Activated T-cell treated with anti-CD3 and anti-CD28 coated beads, Interleukin-2, amount 50 U/mL, for 24 hours (primary cell): ENCODE measurements around the gene PRCD.
A peak's percentile ranks its signal among the peaks of the same experiment; 100 is the strongest.
"Not testable (repeated sequence)": the region's sequence is repeated elsewhere in the genome, so short reads cannot be mapped to it uniquely, and the experiment has no call there.

Experiments
- DNase-seq: peaks from one replicate; pipeline ENCODE4 v3.0.0-alpha.2; 2020
- H3K27ac Mint-ChIP-seq: 2 replicates; pipeline ENCODE4 v1.8.0; 2020; ENCODE audit warnings: mild to moderate bottlenecking, mixed read lengths
- H3K27me3 Mint-ChIP-seq: 2 replicates; pipeline ENCODE4 v1.8.0; 2020; ENCODE audit warnings: mixed read lengths
- H3K36me3 Mint-ChIP-seq: 2 replicates; pipeline ENCODE4 v1.8.0; 2020; ENCODE audit warnings: low read depth, mixed read lengths
- H3K4me1 Mint-ChIP-seq: 2 replicates; pipeline ENCODE4 v1.8.0; 2020; ENCODE audit warnings: low read depth, mixed read lengths
- H3K4me3 Mint-ChIP-seq: 2 replicates; pipeline ENCODE4 v1.8.0; 2020; ENCODE audit warnings: mild to moderate bottlenecking, moderate library complexity, mixed read lengths
- H3K9me3 Mint-ChIP-seq: 2 replicates; pipeline ENCODE4 v1.8.0; 2020; ENCODE audit warnings: mixed read lengths

The PRCD gene

DNA sequence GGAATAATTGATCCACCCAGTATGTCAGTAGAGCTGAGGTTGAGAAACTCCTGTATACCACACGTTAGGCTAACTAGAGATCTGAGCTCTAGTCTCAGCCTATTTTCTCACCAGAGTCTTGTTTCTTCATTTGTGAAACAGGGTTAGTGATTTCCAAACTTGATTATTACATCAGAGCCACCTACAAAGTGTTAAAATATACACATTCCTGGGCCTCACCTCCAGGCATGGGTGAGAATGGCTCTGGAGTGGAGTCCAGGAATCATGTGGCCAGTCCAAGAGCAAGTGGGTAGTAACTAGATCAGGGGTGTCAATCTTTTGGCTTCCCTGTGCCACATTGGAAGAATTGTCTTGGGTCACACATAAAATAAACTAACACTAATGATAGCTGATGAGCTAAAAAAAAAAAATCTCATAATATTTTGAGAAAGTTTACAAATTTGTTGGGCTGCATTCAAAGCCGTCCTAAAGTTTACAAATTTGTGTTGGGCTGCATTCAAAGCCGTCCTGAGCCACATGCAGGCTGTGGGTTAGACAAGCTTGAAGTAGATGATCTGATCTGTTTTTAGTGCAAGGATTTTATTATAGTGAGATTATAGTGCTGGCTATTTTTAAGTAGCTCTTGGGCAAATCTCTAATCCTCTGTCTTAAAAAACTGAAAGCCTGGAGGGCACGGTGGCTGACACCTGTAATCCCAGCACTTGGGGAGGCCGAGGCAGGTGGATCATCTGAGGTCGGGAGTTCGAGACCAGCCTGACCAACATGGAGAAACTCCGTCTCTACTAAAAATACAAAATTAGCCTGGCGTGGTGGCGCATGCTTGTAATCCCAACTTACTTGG is 20.4 kb downstream of the PRCD start:
- H3K4me3 Mint-ChIP-seq, result peak overlapping the region; percentile 99
- H3K27me3 Mint-ChIP-seq, result no peaks in the 10 kb centered on the region
- no peaks in the 10 kb centered on the region for H3K9me3 Mint-ChIP-seq
- H3K27ac Mint-ChIP-seq, result peak overlapping the region; percentile 88
- DNase-seq, result no peak
- peaks cover 83% of the 10 kb centered on the region for H3K36me3 Mint-ChIP-seq
- peaks cover 69% of the 10 kb centered on the region for H3K4me1 Mint-ChIP-seq

DNA sequence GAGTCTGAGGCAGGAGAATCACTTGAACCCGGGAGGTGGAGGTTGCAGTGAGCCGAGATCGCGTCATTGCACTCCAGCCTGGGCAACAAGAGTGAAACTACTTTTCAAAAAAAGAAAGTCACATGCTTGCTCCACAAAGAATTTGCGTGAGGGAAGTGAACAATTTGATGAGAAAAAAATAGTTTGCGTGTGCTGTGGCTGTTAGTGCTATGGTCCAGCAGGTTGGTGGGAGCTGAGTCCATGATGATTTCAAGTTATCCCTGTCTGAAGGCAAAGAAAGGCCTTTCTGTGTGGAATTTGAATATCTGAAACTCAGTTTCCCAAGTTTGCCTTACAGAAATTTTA is 21.0 kb downstream of the PRCD start:
- H3K4me3 Mint-ChIP-seq, result peak overlapping the region; percentile 99
- no peaks in the 10 kb centered on the region for H3K27me3 Mint-ChIP-seq
- peaks cover 87% of the 10 kb centered on the region for H3K36me3 Mint-ChIP-seq
- no peaks in the 10 kb centered on the region for H3K9me3 Mint-ChIP-seq
- no peak for DNase-seq
- peak overlapping the region; percentile 88 for H3K27ac Mint-ChIP-seq
- peaks cover 71% of the 10 kb centered on the region for H3K4me1 Mint-ChIP-seq

DNA sequence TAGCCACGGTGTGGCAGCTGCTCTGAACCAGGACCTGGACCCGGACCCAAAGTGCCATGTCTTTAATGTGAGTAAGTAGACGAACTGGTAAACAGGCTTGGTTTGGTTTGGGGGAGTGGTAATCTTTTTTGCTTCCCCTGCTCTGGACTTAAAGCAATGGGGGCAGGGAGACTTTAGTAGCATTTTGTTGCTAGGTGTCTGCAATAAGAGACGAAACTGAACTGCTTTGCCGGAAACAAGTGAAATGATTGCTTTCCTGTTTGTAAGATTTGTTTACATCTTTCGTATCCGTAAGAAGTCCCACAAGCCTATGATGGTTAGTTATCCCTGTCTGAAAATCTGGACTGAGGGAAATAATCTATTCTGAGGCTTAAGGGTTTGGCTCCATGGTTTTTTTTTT is 21.5 kb downstream of the PRCD start:
- H3K9me3 Mint-ChIP-seq, result no peaks in the 10 kb centered on the region
- no peaks in the 10 kb centered on the region for H3K27me3 Mint-ChIP-seq
- peak overlapping the region; percentile 99 for H3K4me3 Mint-ChIP-seq
- no peak for DNase-seq
- H3K4me1 Mint-ChIP-seq, result peaks cover 75% of the 10 kb centered on the region
- H3K36me3 Mint-ChIP-seq, result peaks cover 92% of the 10 kb centered on the region
- peak overlapping the region; percentile 88 for H3K27ac Mint-ChIP-seq

DNA sequence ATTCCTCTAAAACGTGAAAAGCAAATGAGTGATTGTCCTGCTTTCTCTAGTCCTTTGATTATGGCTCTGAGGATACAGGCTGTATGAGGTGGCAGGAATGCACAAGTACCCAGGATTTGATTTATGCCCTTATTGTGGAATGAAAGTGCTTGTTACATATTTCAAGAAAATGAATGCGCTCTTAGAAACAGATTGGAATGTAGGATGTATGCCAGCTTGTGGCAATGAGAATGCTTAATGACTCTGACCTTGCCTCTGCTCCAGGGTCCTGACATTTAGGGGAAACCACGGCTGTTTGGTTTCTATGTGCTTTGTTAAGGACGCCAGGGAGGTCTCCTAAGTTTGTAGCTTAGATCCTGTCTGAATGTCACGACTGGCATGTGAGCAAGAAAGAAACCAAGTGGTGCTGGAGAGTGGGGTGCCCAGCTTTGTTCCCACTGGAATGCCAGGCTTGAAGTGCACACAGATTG is 22.0 kb downstream of the PRCD start:
- Mint-ChIP-seq H3K27ac (peak overlapping the region; percentile 88), H3K9me3 (no peaks in the 10 kb centered on the region), H3K36me3 (peaks cover 96% of the 10 kb centered on the region), H3K27me3 (no peaks in the 10 kb centered on the region), H3K4me1 (peaks cover 72% of the 10 kb centered on the region), H3K4me3 (peak overlapping the region; percentile 99)
- DNase-seq, result no peak

DNA sequence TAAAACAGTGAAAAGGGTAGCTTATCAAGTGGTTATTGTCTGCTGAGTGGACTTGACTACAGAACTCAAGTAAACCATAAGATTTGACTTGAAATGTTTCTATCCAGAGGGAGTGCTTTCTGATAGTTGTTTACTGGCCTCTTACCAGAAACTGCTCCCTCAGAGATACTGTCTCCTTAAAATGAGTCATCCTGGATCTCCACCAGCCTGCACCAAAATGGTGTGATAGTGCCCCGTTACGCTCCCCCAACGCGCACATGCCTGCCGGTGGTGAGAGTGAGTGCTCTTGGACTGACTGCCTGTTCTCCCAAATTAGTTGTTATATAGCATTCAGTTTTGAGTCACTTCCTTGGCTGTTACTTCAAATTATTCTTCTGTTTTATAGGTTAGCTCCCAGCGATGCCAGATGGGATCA is 22.9 kb downstream of the PRCD start:
- DNase-seq, result no peak
- H3K27me3 Mint-ChIP-seq, result no peaks in the 10 kb centered on the region

DNA sequence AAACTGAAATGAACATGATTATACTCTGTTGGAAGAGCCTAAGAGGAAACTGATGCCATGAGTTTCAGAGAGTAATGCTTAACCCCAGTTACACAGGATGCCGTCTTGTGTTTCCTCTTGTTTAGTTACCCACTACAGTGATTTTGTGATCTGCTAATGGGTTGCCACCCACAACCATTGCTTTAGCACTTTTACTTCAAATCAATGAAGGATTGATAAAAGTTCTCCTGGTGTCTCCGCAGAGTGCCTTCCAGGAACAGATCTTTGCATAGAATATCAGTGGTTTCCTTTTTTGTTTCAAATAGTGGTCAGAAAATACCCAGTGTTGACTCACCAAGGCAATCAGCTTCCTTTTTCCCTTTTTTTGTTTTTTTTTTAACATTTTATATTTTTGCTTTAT is 23.5 kb downstream of the PRCD start:
- H3K27me3 Mint-ChIP-seq, H3K4me3 Mint-ChIP-seq, H3K9me3 Mint-ChIP-seq, DNase-seq: not testable (repeated sequence)
- peaks cover 93% of the 10 kb centered on the region for H3K36me3 Mint-ChIP-seq
- peaks cover 76% of the 10 kb centered on the region for H3K4me1 Mint-ChIP-seq
- H3K27ac Mint-ChIP-seq, result peak overlapping the region; percentile 75

More for the DNA sequence above, 22.9 kb downstream of the PRCD start:
- Mint-ChIP-seq H3K4me1 (peaks cover 71% of the 10 kb centered on the region), H3K36me3 (peaks cover 96% of the 10 kb centered on the region), H3K27ac (peak overlapping the region; percentile 75), H3K9me3 (no peaks in the 10 kb centered on the region), H3K4me3 (peak overlapping the region; percentile 99)

DNA sequence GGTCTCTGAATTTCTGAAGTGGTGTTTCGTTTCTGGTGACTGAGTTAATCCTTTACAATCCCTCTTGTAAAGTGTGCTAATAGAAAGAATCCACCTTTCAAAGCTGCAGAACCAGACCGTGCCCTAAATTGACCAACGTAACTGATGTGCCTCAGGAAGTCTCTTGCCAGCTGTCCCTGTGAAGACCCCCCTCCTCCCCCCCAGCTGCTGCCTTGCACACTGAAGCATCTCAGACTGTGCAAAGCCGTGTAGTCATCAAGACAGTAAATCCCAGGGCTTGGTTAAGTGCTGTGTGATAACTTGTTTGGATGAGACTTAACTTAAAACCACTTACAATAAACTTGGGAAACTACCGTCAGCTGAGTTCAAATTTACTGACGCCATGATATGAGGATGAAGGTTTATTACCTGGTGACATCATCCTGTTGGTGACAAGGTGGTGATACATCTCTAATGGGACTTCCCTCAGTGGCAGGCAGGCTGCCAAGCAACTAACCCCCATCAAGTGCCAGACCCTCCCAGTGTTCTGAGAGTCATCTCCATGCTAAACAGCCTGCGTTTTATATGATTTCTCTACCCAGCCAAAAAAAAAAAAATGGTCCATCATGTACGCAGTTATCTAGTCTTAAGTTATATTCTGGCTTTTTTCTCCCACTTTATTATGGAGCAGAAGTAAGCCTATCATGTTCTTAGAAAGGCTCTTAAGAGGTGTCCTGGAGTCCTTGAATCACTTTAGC is 25.3 kb downstream of the PRCD start:
- Mint-ChIP-seq H3K27ac (peak overlapping the region; percentile 83), H3K4me1 (peaks cover 65% of the 10 kb centered on the region), H3K36me3 (peaks cover 75% of the 10 kb centered on the region), H3K4me3 (peak overlapping the region; percentile 3)
- H3K27me3 Mint-ChIP-seq, H3K9me3 Mint-ChIP-seq, DNase-seq: not testable (repeated sequence)

DNA sequence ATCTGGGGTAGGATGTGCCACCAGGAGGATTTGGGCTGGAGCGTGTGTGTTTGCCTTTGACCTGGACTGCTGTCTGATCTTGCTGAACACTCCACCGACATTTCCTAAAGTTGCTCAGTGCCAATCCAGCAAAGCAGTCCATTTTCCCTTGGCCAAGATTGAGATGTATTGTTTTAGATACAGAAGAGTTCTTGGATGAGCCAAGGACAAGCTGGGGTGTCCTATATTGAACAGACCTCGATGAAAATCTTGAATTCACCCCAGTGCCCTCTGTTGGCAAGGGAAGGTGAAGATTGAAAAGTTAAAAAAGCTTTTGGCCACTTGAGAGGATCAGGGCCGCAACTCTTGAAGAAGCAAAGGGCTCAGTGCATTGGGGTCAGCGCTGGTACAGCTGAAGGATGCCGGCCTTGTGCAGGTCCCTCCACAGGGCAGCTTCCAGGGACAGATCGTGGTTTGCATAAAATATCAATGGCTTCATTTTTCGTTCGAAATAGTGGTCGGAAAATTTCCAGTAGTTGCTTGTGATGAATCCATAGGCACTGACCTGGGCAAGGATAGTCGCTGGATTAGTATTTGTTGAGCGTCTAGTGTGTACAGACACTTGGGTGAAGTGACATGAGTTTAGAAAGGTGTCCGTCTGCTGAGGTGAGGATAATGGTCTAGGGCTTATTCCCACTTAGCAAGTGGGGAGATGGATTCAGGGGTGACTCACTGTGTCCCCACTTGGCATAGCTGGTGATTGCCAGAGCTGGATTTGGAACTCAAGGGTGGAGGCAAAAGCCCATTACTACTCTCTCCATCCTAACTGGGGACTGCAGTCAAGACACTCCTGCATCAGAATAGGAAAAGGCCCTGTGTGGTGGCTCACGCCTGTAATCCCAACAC is 26.1 kb downstream of the PRCD start:
- Mint-ChIP-seq H3K4me3 (peak overlapping the region; percentile 3), H3K27ac (peak overlapping the region; percentile 83), H3K9me3 (no peaks in the 10 kb centered on the region), H3K27me3 (no peaks in the 10 kb centered on the region), H3K36me3 (peaks cover 67% of the 10 kb centered on the region), H3K4me1 (peaks cover 57% of the 10 kb centered on the region)
- DNase-seq, result no peak

DNA sequence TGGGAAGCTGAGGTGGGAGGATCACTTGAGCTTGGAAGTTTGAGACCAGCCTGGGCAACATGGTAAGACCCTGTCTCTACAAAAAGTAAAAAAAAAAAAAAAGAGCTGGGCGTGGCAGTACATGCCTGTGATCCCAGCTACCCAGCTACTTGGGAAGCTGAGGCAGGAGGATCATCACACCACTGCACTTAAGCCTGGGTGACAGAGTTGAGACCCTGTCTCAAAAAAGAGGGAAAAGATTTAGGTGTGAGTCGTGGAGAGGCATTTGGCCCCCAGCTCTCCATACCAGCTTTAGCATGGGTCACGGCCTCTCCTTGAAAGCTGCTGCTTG is 26.7 kb downstream of the PRCD start:
- H3K36me3 Mint-ChIP-seq, result peaks cover 61% of the 10 kb centered on the region
- peak overlapping the region; percentile 61 for H3K27ac Mint-ChIP-seq
- H3K9me3 Mint-ChIP-seq, result no peaks in the 10 kb centered on the region
- DNase-seq, result no peak
- no peak overlapping the region for H3K4me3 Mint-ChIP-seq
- peaks cover 51% of the 10 kb centered on the region for H3K4me1 Mint-ChIP-seq
- no peaks in the 10 kb centered on the region for H3K27me3 Mint-ChIP-seq

DNA sequence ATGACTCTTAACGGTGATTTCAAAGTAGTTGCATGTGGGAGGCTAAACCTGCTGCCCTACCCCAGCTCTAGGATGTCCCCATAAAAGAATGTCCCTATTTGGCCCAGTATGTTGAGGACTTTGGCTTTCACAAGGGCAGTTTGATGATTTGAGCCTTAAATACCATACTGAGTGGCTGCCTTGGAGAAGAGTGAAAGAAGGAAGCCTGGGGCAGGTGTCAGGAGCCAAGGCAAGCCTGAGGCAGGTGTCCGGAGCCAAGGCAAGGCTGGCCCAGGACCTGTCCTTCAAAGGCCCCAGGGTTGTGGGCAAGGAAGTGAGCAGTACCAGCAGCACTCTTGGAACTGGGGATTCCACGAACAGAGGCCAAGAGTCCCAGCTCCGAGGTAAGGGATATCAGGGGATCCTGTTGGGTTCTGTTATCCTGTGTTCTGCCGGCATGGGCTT is 27.2 kb downstream of the PRCD start:
- no peaks in the 10 kb centered on the region for H3K27me3 Mint-ChIP-seq
- H3K4me3 Mint-ChIP-seq, result no peak overlapping the region
- no peaks in the 10 kb centered on the region for H3K9me3 Mint-ChIP-seq

DNA sequence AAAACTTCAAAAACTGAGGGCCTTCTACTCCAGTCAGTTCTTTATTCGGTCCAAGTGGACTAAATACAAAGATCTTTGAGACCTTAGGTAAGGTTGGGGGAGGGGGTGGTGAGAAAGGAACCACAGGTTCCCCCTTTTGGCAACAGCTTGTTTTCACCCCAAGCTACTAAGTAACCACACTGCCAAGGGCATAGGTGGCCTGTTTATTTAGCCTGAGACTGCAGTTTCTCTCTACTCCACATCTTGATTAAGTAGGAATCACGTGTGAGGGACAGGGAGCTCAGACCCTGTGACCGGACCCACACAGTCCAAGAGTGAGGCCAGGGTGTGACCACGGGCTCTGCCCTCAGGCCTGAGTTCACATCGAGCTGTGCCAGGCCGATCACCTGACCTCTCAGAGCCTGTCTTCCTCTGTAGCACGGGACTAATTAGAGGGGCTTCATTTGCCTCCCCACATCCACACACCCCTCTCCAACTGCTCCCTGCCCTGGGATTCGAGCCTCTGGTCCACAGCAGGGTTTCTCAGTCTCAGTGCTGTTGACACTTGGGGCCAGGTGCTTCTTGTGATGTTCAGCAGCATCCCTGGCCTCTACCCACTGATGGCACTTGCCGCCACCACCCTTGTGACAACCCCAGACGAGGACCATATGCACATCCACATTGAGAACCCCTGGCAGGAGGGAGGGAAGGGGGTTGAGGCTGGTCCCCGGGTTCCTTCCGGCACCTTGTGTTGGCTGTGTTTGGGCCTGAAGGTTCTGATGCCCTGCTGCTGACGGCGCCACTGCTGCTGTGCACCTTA is 28.0 kb downstream of the PRCD start:
- Mint-ChIP-seq H3K36me3 (peaks cover 50% of the 10 kb centered on the region), H3K4me3 (no peak overlapping the region), H3K27me3 (no peaks in the 10 kb centered on the region), H3K4me1 (peaks cover 41% of the 10 kb centered on the region), H3K27ac (peak overlapping the region; percentile 67), H3K9me3 (no peaks in the 10 kb centered on the region)
- no peak for DNase-seq

More for the DNA sequence above, 27.2 kb downstream of the PRCD start:
- Mint-ChIP-seq H3K4me1 (peaks cover 47% of the 10 kb centered on the region), H3K27ac (peak overlapping the region; percentile 61), H3K36me3 (peaks cover 57% of the 10 kb centered on the region)
- DNase-seq, result no peak

DNA sequence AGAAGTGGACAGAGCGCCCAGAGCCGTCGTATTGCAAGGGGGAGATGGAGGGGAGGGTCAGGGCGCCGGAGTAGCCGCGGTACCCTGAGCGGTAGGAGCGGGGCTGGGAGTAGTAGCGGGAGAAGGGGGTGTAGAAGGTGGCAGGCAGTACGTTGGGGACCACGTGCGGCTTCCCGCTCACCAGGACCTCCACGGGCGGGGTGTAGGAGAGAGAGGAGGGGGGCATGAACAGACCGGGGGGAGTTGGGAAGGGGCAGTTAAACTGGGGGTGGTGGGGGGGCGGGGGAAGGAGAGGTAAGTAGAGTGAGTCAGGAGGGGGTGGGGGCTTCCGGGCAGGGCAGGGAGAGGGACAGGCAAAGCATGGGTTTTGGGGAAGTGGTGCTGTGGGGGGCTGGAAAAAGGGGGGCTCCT is 29.0 kb downstream of the PRCD start:
- Mint-ChIP-seq H3K9me3 (no peaks in the 10 kb centered on the region), H3K27ac (peak overlapping the region; percentile 35), H3K4me3 (no peak overlapping the region), H3K36me3 (peaks cover 41% of the 10 kb centered on the region), H3K4me1 (peaks cover 34% of the 10 kb centered on the region), H3K27me3 (no peaks in the 10 kb centered on the region)
- no peak for DNase-seq

DNA sequence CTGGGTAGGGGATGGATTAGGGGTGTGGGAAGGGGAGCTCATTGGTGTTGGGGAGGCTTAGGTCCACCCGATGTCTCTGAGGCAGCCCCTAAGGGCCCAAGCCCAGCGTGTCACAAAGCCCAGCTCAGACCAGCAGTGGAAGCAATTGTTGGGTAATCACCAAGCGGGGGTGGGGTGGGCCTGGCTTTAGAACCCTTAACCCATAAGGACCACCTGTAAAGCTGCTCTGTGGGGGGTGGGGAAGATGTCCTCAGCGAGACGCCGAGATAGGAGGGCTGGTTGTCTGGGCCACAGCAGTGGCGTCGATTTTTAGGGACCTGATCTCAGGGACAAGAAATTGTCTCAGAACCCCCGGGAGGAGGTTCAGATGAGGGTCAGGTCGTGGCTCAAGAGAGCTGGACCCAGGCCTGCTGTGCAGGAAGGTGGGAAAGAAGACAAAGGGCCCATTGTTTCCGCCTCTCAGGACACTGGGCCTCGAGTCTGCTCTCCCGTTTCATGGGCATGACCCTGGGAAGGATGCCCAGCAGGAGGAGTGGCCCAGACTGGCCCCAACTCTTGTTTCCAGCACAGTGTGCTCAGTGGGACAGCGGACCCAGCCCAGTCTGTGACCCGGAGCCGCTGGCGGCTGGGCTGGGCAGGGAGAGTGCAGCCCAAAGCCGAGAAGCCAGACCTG is 29.9 kb downstream of the PRCD start:
- peaks cover 30% of the 10 kb centered on the region for H3K4me1 Mint-ChIP-seq
- no peaks in the 10 kb centered on the region for H3K27me3 Mint-ChIP-seq
- no peak overlapping the region for H3K4me3 Mint-ChIP-seq
- H3K36me3 Mint-ChIP-seq, result peaks cover 33% of the 10 kb centered on the region
- no peaks in the 10 kb centered on the region for H3K9me3 Mint-ChIP-seq
- peak overlapping the region; percentile 37 for H3K27ac Mint-ChIP-seq
- DNase-seq, result no peak
